WTC11 (cell line): ENCODE measurements around the gene AADACL3. TPM values are rescaled to one million over a fixed set of nuclear protein-coding genes. Genes with fewer than 3 reads are reported as not detected.

Experiments
- ATAC-seq: fragments of 200-7000 bp; cut with Tn5 transposase; 2 replicates; pipeline ENCODE4 v1.10.0; 2021; ENCODE audit warnings: mild to moderate bottlenecking, moderate library complexity
- Bru-seq: library from RNA; stranded (reverse); fragments of 400-500 nt; gene quantifications from one replicate; lab custom pipeline; 2021; lab: Mats Ljungman, UMichigan
- CTCF ChIA-PET: fragments of 300-600 bp; sonication (Branson Sonifier 250); formaldehyde crosslinking; loops from one replicate; lab custom pipeline; 2021; ENCODE audit warnings: antibody characterized with exemption; lab: Charles Lee
- POLR2A ChIA-PET: fragments of 350-600 bp; sonication (Branson Sonifier 250); formaldehyde crosslinking; loops from one replicate; lab custom pipeline; 2021; ENCODE audit warnings: antibody characterized with exemption; lab: Charles Lee
- DNase-seq: peaks from one replicate; pipeline ENCODE4 v3.0.0; 2021; ENCODE audit warnings: low spot score
- H3K27ac Mint-ChIP-seq: 2 replicates; pipeline ENCODE4 v1.8.0; 2021; ENCODE audit warnings: mixed read lengths
- H3K27me3 Mint-ChIP-seq: 2 replicates; pipeline ENCODE4 v1.8.0; 2021; ENCODE audit warnings: low read depth, mild to moderate bottlenecking, moderate library complexity, mixed read lengths
- H3K36me3 Mint-ChIP-seq: 2 replicates; pipeline ENCODE4 v1.8.0; 2021; ENCODE audit warnings: mixed read lengths
- H3K4me1 Mint-ChIP-seq: 2 replicates; pipeline ENCODE4 v1.8.0; 2022; ENCODE audit warnings: mixed read lengths
- H3K4me3 Mint-ChIP-seq: 2 replicates; pipeline ENCODE4 v1.8.0; 2021; ENCODE audit warnings: mild to moderate bottlenecking, moderate library complexity, mixed read lengths
- H3K9me3 Mint-ChIP-seq: 2 replicates; pipeline ENCODE4 v1.8.0; 2021; ENCODE audit warnings: mixed read lengths
- ESRRA ChIP-seq: sonication (generic); formaldehyde crosslinking; IDR thresholded peaks from 2 replicates; pipeline ENCODE4 v1.8.1; 2022; ENCODE audit warnings: mild to moderate bottlenecking, missing genetic modification reagents, borderline replicate concordance
- FOXK1 ChIP-seq: sonication (generic); formaldehyde crosslinking; IDR thresholded peaks from 2 replicates; pipeline ENCODE4 v1.8.0; 2022; ENCODE audit warnings: mild to moderate bottlenecking, moderate library complexity, missing genetic modification reagents
- JAZF1 ChIP-seq: fragments of 250-450 bp; sonication (Bioruptor Pico); IDR thresholded peaks from 2 replicates; pipeline ENCODE4 v1.9.0; 2021; ENCODE audit warnings: moderate library complexity, mild to moderate bottlenecking, inconsistent platforms
- SMAD4 ChIP-seq: sonication (generic); formaldehyde crosslinking; IDR thresholded peaks from 2 replicates; pipeline ENCODE4 v1.8.0; 2022; ENCODE audit warnings: mild to moderate bottlenecking, missing genetic modification reagents
- ZNF121 ChIP-seq: sonication (generic); formaldehyde crosslinking; IDR thresholded peaks from 2 replicates; pipeline ENCODE4 v1.8.0; 2023; ENCODE audit warnings: missing genetic modification reagents
- long read RNA-seq, 3 experiments: library from RNA in 1 of 3; library from capped mRNA in 1 of 3; library from polyadenylated mRNA in 1 of 3; unstranded in 2 of 3; stranded (forward) in 1 of 3; transcript quantifications; one replicate each; pipeline ENCODE4 v2.0.0, GENCODE V29; 2021
- total RNA-seq: library from RNA; stranded (reverse); gene quantifications from 3 replicates; pipeline ENCODE4 v1.2.3, GENCODE V29; 2021
- TF ChIP-seq, protein P1 (sequence below): fragments of 250-450 bp; sonication (Bioruptor Pico); IDR thresholded peaks from 2 replicates; pipeline ENCODE4 v1.9.0; 2021; ENCODE audit warnings: mild to moderate bottlenecking
- TF ChIP-seq, protein P2 (sequence below): sonication (generic); formaldehyde crosslinking; IDR thresholded peaks from 2 replicates; pipeline ENCODE4 v1.8.1; 2023; ENCODE audit warnings: mild to moderate bottlenecking, missing genetic modification reagents
- TF ChIP-seq, protein P3 (sequence below): fragments of 250-450 bp; sonication (Bioruptor Pico); IDR thresholded peaks from 2 replicates; pipeline ENCODE4 v1.8.0; 2021; ENCODE audit warnings: mild to moderate bottlenecking
- TF ChIP-seq, protein P4 (sequence below): fragments of 250-450 bp; sonication (Bioruptor Pico); IDR thresholded peaks from 2 replicates; pipeline ENCODE4 v1.9.0; 2021; ENCODE audit warnings: moderate library complexity, mild to moderate bottlenecking, inconsistent platforms, borderline replicate concordance
- TF ChIP-seq, protein P5 (sequence below): fragments of 250-450 bp; sonication (Bioruptor Pico); conservative IDR thresholded peaks from 2 replicates; pipeline ENCODE4 v1.9.0; 2021; ENCODE audit warnings: mild to moderate bottlenecking
- TF ChIP-seq, protein P6 (sequence below): sonication (generic); formaldehyde crosslinking; IDR thresholded peaks from 2 replicates; pipeline ENCODE4 v1.8.0; 2023; ENCODE audit warnings: missing genetic modification reagents
- TF ChIP-seq, protein P7 (sequence below): sonication (generic); formaldehyde crosslinking; IDR thresholded peaks from 2 replicates; pipeline ENCODE4 v1.8.1; 2023; ENCODE audit warnings: mild to moderate bottlenecking, missing genetic modification reagents

AADACL3 gene, protein sequence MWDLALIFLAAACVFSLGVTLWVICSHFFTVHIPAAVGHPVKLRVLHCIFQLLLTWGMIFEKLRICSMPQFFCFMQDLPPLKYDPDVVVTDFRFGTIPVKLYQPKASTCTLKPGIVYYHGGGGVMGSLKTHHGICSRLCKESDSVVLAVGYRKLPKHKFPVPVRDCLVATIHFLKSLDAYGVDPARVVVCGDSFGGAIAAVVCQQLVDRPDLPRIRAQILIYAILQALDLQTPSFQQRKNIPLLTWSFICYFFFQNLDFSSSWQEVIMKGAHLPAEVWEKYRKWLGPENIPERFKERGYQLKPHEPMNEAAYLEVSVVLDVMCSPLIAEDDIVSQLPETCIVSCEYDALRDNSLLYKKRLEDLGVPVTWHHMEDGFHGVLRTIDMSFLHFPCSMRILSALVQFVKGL
- total RNA-seq (0.77 to 0.94 TPM (median 0.78 TPM) in 3 replicates), Bru-seq, nascent RNA (percentile 39 among the genes with signal in this experiment)
- long read RNA-seq, experiment 1, partial matches to known transcripts: 0 of 2 reads
- long read RNA-seq, experiment 1, other reads (novel, unspliced or antisense): 2 of 2 reads
- long read RNA-seq, experiment 2: 0 reads
- long read RNA-seq, experiment 3, partial matches to known transcripts: 0 of 1 reads
- long read RNA-seq, experiment 3, other reads (novel, unspliced or antisense): 1 of 1 reads

DNA sequence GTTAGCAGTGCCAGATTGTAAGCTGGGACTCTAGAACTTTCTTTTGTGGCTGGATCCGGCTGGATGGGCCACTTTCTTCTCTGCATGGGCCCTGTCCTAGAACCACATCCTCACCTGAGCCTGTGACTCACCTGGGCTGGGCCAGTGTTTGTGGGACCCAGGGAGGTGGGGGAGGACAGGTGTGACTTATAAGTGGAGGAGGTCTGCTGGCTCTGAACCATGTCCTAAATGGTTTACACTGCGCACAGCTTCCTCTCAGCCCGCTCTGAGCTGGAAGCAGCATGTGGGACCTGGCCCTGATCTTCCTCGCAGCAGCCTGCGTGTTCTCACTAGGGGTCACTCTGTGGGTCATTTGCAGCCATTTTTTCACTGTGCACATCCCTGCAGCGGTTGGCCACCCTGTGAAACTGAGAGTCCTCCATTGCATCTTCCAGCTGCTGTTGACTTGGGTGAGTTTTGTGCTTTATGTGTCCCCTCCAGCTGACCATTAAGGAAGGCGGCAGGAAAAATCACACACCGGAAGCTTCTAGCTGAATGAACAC, at the start of gene AADACL3:
AADACL3 (plus strand) TSS at position 215 of the 542 bp plus-strand sequence; CDS start at position 282, 67 bp downstream.
- H3K36me3 Mint-ChIP-seq: no peaks in the 10 kb centered on the region
- peak within 1 kb of the TSS; percentile 30; the same call in 1 of the 2 replicates for H3K4me3 Mint-ChIP-seq
- ChIA-PET POLR2A (no interaction called here), CTCF (interaction anchor here (1.7 kb wide), 1 partner anchor 14 kb away, joined by 4 read pairs; no protein-coding TSS in a partner anchor)
- DNase-seq (no peak), ATAC-seq (no peak)
- no peaks in the 10 kb centered on the region for H3K27me3 Mint-ChIP-seq
- H3K9me3 Mint-ChIP-seq: no peaks in the 10 kb centered on the region
- peaks cover 90% of the 10 kb centered on the region for H3K4me1 Mint-ChIP-seq
- TF ChIP-seq, protein P1, sequence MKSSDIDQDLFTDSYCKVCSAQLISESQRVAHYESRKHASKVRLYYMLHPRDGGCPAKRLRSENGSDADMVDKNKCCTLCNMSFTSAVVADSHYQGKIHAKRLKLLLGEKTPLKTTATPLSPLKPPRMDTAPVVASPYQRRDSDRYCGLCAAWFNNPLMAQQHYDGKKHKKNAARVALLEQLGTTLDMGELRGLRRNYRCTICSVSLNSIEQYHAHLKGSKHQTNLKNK (CRISPR knock-in tag): no peak
- TF ChIP-seq JAZF1 (no peak), ZNF121 (peak; percentile 50; the same call in 1 of the 2 replicates)
- H3K27ac Mint-ChIP-seq: peak within 1 kb of the TSS; percentile 91

DNA sequence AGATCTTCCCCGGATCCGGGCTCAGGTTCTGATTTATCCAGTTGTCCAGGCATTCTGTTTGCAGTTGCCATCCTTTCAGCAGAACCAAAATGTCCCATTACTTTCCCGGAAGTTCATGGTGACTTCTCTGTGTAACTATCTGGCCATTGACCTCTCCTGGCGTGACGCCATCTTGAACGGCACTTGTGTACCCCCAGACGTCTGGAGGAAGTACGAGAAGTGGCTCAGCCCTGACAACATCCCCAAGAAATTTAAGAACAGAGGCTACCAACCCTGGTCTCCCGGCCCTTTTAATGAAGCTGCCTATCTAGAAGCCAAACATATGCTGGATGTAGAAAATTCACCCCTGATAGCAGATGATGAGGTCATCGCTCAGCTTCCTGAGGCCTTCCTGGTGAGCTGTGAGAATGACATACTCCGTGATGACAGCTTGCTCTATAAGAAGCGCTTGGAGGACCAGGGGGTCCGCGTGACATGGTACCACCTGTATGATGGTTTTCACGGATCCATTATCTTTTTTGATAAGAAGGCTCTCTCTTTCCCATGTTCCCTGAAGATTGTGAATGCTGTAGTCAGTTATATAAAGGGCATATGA, 49.7 kb upstream of the AADACL3 start:
- H3K36me3 Mint-ChIP-seq: peaks cover 11% of the 10 kb centered on the region
- ChIA-PET CTCF (interaction anchor here (1.0 to 1.2 kb wide), 2 partner anchors 46 to 98 kb away, joined by 3 to 5 read pairs; no protein-coding TSS in a partner anchor), POLR2A (no interaction called here)
- peaks cover 4% of the 10 kb centered on the region for H3K4me1 Mint-ChIP-seq
- TF ChIP-seq, protein P2, sequence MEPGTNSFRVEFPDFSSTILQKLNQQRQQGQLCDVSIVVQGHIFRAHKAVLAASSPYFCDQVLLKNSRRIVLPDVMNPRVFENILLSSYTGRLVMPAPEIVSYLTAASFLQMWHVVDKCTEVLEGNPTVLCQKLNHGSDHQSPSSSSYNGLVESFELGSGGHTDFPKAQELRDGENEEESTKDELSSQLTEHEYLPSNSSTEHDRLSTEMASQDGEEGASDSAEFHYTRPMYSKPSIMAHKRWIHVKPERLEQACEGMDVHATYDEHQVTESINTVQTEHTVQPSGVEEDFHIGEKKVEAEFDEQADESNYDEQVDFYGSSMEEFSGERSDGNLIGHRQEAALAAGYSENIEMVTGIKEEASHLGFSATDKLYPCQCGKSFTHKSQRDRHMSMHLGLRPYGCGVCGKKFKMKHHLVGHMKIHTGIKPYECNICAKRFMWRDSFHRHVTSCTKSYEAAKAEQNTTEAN (CRISPR knock-in tag): no peak
- TF ChIP-seq, protein P3, sequence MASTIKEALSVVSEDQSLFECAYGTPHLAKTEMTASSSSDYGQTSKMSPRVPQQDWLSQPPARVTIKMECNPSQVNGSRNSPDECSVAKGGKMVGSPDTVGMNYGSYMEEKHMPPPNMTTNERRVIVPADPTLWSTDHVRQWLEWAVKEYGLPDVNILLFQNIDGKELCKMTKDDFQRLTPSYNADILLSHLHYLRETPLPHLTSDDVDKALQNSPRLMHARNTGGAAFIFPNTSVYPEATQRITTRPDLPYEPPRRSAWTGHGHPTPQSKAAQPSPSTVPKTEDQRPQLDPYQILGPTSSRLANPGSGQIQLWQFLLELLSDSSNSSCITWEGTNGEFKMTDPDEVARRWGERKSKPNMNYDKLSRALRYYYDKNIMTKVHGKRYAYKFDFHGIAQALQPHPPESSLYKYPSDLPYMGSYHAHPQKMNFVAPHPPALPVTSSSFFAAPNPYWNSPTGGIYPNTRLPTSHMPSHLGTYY (CRISPR knock-in tag): no peak
- TF ChIP-seq, protein P4, sequence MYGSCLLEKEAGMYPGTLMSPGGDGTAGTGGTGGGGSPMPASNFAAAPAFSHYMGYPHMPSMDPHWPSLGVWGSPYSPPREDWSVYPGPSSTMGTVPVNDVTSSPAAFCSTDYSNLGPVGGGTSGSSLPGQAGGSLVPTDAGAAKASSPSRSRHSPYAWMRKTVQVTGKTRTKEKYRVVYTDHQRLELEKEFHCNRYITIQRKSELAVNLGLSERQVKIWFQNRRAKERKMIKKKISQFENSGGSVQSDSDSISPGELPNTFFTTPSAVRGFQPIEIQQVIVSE: no peak
- no peak for TF ChIP-seq ESRRA (CRISPR knock-in tag)
- no peak for TF ChIP-seq FOXK1
- no peak for TF ChIP-seq SMAD4 (CRISPR knock-in tag)
- TF ChIP-seq, protein P5, sequence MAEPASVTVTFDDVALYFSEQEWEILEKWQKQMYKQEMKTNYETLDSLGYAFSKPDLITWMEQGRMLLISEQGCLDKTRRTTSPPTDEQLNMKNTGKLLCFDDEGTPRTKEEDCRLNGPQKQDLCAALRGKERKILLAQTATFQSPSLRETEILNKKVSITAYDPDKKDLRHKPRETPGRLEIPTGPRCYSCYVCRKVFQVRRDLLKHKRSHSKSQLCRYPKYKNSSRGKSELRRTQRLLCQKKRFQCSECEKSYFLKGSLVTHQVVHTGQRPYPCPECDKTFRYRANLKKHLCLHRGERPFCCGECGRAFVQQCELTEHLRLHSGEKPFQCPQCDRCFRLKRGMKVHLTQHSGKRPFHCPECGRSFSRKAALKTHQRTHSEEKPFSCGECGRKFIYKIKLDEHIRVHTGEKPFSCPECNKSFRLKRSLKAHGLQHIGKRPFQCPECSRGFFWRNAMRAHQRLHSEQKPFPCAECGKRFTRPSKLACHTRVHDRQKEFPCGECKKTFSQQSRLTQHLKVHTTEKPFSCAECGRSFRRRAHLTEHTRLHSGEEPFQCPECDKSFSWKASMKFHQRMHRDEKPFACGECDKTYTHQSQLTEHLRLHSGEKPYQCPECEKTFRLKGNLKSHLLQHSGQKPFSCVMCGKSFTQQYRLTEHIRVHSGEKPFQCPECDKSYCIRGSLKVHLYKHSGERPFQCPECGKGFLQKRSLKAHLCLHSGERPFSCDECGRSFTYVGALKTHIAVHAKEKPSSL (CRISPR knock-in tag): no peak
- TF ChIP-seq, protein P6, sequence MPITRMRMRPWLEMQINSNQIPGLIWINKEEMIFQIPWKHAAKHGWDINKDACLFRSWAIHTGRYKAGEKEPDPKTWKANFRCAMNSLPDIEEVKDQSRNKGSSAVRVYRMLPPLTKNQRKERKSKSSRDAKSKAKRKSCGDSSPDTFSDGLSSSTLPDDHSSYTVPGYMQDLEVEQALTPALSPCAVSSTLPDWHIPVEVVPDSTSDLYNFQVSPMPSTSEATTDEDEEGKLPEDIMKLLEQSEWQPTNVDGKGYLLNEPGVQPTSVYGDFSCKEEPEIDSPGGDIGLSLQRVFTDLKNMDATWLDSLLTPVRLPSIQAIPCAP (CRISPR knock-in tag): no peak
- TF ChIP-seq, protein P7, sequence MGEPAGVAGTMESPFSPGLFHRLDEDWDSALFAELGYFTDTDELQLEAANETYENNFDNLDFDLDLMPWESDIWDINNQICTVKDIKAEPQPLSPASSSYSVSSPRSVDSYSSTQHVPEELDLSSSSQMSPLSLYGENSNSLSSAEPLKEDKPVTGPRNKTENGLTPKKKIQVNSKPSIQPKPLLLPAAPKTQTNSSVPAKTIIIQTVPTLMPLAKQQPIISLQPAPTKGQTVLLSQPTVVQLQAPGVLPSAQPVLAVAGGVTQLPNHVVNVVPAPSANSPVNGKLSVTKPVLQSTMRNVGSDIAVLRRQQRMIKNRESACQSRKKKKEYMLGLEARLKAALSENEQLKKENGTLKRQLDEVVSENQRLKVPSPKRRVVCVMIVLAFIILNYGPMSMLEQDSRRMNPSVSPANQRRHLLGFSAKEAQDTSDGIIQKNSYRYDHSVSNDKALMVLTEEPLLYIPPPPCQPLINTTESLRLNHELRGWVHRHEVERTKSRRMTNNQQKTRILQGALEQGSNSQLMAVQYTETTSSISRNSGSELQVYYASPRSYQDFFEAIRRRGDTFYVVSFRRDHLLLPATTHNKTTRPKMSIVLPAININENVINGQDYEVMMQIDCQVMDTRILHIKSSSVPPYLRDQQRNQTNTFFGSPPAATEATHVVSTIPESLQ (CRISPR knock-in tag): no peak
- peaks cover 4% of the 10 kb centered on the region; the same call in 1 of the 2 replicates for H3K27me3 Mint-ChIP-seq
- DNase-seq: no peak
- peaks cover 33% of the 10 kb centered on the region for H3K9me3 Mint-ChIP-seq
- no peak overlapping the region for H3K27ac Mint-ChIP-seq
- H3K4me3 Mint-ChIP-seq: no peak overlapping the region
- ATAC-seq: no peak
